Measurements from ENCODE around the gene OR6B2.

DNA sequence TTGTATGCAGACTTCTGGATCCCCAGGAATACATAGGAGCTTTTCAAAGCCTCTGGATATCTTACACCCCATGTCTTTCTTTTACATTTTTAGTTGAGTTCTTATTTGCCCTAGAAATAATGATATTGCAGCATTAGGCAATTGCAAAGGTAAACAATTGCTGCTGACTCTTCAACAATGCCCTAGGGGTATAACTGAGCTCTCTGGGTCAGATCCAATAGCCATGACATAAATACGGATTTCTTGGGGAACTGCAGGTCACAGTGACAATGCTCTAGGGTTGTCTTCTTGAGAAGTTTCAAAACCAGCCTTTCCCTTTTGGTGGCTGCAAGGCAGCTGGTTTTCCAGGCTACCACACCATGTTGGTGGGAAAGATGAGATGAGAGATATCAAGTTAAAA lies 39.6 kb upstream of the OR6B2 start:
- TF ChIP-seq CTCF (IDR thresholded peaks at IDR 0.05; ENCODE audit: poor library complexity) (no peak), EZH2phosphoT487 (IDR thresholded peaks at IDR 0.05; ENCODE audit: low read depth, severe bottlenecking, unreplicated experiment) (no peak), EZH2 (IDR thresholded peaks at IDR 0.05; ENCODE audit: borderline replicate concordance) (no peak)
